Measurements from ENCODE around the gene EIF2B2. TPM values are rescaled to one million over a fixed set of nuclear protein-coding genes. Genes with fewer than 3 reads are reported as not detected.

Gene EIF2B2
- total RNA-seq, 2 experiments from 2014 or later: 61.9 to 62.6 TPM

- peaks cover 73% of the 10 kb centered on the region for H3K4me1 Mint-ChIP-seq (ENCODE audit: low read depth)
- ChIA-PET CTCF (interaction anchor here (2.4 kb wide), 1 partner anchor 104 kb away, joined by 7 read pairs; no protein-coding TSS in a partner anchor), POLR2A (no interaction called here)
- no peaks in the 10 kb centered on the region for H3K27me3 Mint-ChIP-seq
- DNase-seq: no peak
- no peak overlapping the region for H3K27ac Mint-ChIP-seq
- peak overlapping the region; percentile 75 for H3K4me3 Mint-ChIP-seq
- H3K9me3 Mint-ChIP-seq: no peaks in the 10 kb centered on the region
- H3K36me3 Mint-ChIP-seq: peaks cover 31% of the 10 kb centered on the region
- intact Hi-C loops (cut with micrococcal nuclease): loop anchor here (2.0 kb wide), 1 partner anchor 15 kb away; the partner anchor contains the start of gene ACYP1
Measured at GRCh38 chr14:75049731-75050201, 47.0 kb downstream of the EIF2B2 start.

GRCh38 chr14:75050852-75051555 lies 48.3 kb downstream of the EIF2B2 start, which contains the start of gene MLH3:
MLH3 (minus strand) TSS chr14:75051467; CDS start chr14:75049655, 1,812 bp downstream.
- H3K36me3 Mint-ChIP-seq: peaks cover 40% of the 10 kb centered on the region
- peak within 1 kb of the TSS; percentile 86 for H3K27ac Mint-ChIP-seq
- ChIA-PET POLR2A (no interaction called here), CTCF (interaction anchor here (0.5 to 2.4 kb wide), 4 partner anchors 29 to 288 kb away, joined by 3 to 7 read pairs (median 3); no protein-coding TSS in a partner anchor)
- peak within 1 kb of the TSS; percentile 92 for H3K4me3 Mint-ChIP-seq
- H3K27me3 Mint-ChIP-seq: no peaks in the 10 kb centered on the region
- H3K4me1 Mint-ChIP-seq (ENCODE audit: low read depth): peaks cover 70% of the 10 kb centered on the region
- intact Hi-C loops (cut with micrococcal nuclease): loop anchor here (2.0 kb wide), 1 partner anchor 14 kb away; the partner anchor contains the start of gene ACYP1
- no peaks in the 10 kb centered on the region for H3K9me3 Mint-ChIP-seq
- DNase-seq: peak; percentile 82

GRCh38 chr14:75051556-75051899 lies 48.8 kb downstream of the EIF2B2 start:
- peak overlapping the region; percentile 92 for H3K4me3 Mint-ChIP-seq
- peaks cover 38% of the 10 kb centered on the region for H3K36me3 Mint-ChIP-seq
- peaks cover 66% of the 10 kb centered on the region for H3K4me1 Mint-ChIP-seq (ENCODE audit: low read depth)
- DNase-seq: no peak
- POLR2A ChIA-PET: no interaction called here
- CTCF ChIA-PET: interaction anchor here (0.6 to 2.4 kb wide), 4 partner anchors 13 to 146 kb away, joined by 3 to 7 read pairs (median 4); partner anchors contain the start of gene ACYP1
- no peaks in the 10 kb centered on the region for H3K27me3 Mint-ChIP-seq
- intact Hi-C loops (cut with micrococcal nuclease): loop anchor here (2.0 kb wide), 1 partner anchor 13 kb away; the partner anchor contains the start of gene ACYP1
- no peaks in the 10 kb centered on the region for H3K9me3 Mint-ChIP-seq
- peak overlapping the region; percentile 86 for H3K27ac Mint-ChIP-seq

GRCh38 chr14:75053396-75054291 lies 50.9 kb downstream of the EIF2B2 start:
- CTCF ChIA-PET: no interaction called here
- H3K27me3 Mint-ChIP-seq: no peaks in the 10 kb centered on the region
- POLR2A ChIA-PET: no interaction called here
- no peak for DNase-seq
- peaks cover 45% of the 10 kb centered on the region for H3K4me1 Mint-ChIP-seq (ENCODE audit: low read depth)
- no peak overlapping the region for H3K27ac Mint-ChIP-seq
- intact Hi-C loops (cut with micrococcal nuclease): no loop called here
- H3K4me3 Mint-ChIP-seq: no peak overlapping the region
- H3K36me3 Mint-ChIP-seq: peaks cover 37% of the 10 kb centered on the region
- no peaks in the 10 kb centered on the region for H3K9me3 Mint-ChIP-seq

GRCh38 chr14:75054421-75054820 lies 51.7 kb downstream of the EIF2B2 start:
- H3K4me3 Mint-ChIP-seq: no peak overlapping the region
- no peak for DNase-seq
- peaks cover 41% of the 10 kb centered on the region for H3K4me1 Mint-ChIP-seq (ENCODE audit: low read depth)
- POLR2A ChIA-PET: no interaction called here
- CTCF ChIA-PET: no interaction called here
- H3K36me3 Mint-ChIP-seq: peaks cover 38% of the 10 kb centered on the region
- H3K9me3 Mint-ChIP-seq: no peaks in the 10 kb centered on the region
- intact Hi-C loops (cut with micrococcal nuclease): no loop called here
- H3K27ac Mint-ChIP-seq: no peak overlapping the region
- no peaks in the 10 kb centered on the region for H3K27me3 Mint-ChIP-seq

GRCh38 chr14:75059642-75060041 lies 56.9 kb downstream of the EIF2B2 start:
- H3K27me3 Mint-ChIP-seq: no peaks in the 10 kb centered on the region
- CTCF ChIA-PET: no interaction called here
- H3K9me3 Mint-ChIP-seq: no peaks in the 10 kb centered on the region
- no peak overlapping the region for H3K4me3 Mint-ChIP-seq
- intact Hi-C loops (cut with micrococcal nuclease): loop anchor here (5.0 kb wide), 1 partner anchor 68 kb away; the partner anchor contains the start of gene NEK9
- H3K36me3 Mint-ChIP-seq: peaks cover 38% of the 10 kb centered on the region
- peaks cover 43% of the 10 kb centered on the region for H3K4me1 Mint-ChIP-seq (ENCODE audit: low read depth)
- DNase-seq: no peak
- no peak overlapping the region for H3K27ac Mint-ChIP-seq
- POLR2A ChIA-PET: no interaction called here

- no peaks in the 10 kb centered on the region for H3K27me3 Mint-ChIP-seq
- H3K36me3 Mint-ChIP-seq: peaks cover 35% of the 10 kb centered on the region
- POLR2A ChIA-PET: no interaction called here
- no peak for DNase-seq
- no peaks in the 10 kb centered on the region for H3K9me3 Mint-ChIP-seq
- CTCF ChIA-PET: no interaction called here
- no peak overlapping the region for H3K27ac Mint-ChIP-seq
- intact Hi-C loops (cut with micrococcal nuclease): loop anchor here (5.0 kb wide), 1 partner anchor 67 kb away; the partner anchor contains the start of gene NEK9
- peaks cover 43% of the 10 kb centered on the region for H3K4me1 Mint-ChIP-seq (ENCODE audit: low read depth)
- no peak overlapping the region for H3K4me3 Mint-ChIP-seq
Measured at GRCh38 chr14:75060420-75060819, 57.7 kb downstream of the EIF2B2 start.

Other genes with a start within 250 kb of the EIF2B2 start
- 10 to 100 TPM; 46.3 to 51.8 TPM for gene YLPM1, start 239.6 kb upstream of the EIF2B2 start, total RNA-seq
- gene PROX2, start 126.8 kb upstream of the EIF2B2 start, total RNA-seq: under 1 TPM; 0.19 to 0.33 TPM
- 100 to 1,000 TPM; 132 to 137 TPM for gene DLST, start 121.0 kb upstream of the EIF2B2 start, total RNA-seq
- 1 to 10 TPM; 4.2 to 4.9 TPM for gene RPS6KL1, start 79.7 kb upstream of the EIF2B2 start, total RNA-seq
- gene PGF, start 47.3 kb upstream of the EIF2B2 start, total RNA-seq: under 1 TPM in 1 of 2 experiments, not detected in 1; 0.10 TPM
- 10 to 100 TPM; 19.7 to 21.2 TPM for gene MLH3, start 48.5 kb downstream of the EIF2B2 start, total RNA-seq
- 10 to 100 TPM; 41.3 to 45.8 TPM for gene ACYP1, start 61.1 kb downstream of the EIF2B2 start, total RNA-seq
- gene ZC2HC1C, start 66.7 kb downstream of the EIF2B2 start, total RNA-seq: 1 to 10 TPM; 1.4 to 2.1 TPM
- gene NEK9, start 124.1 kb downstream of the EIF2B2 start, total RNA-seq: 10 to 100 TPM; 51.8 to 56.4 TPM
- gene TMED10, start 173.7 kb downstream of the EIF2B2 start, total RNA-seq: 100 to 1,000 TPM; 189 to 201 TPM

Data from activated CD4-positive, alpha-beta memory T cell treated with anti-CD3 and anti-CD28 coated beads for 36 hours (primary cell).